ENCODE results near the gene EZR.

Gene EZR

GRCh38 chr6:158739673-158740072 is 79.5 kb downstream of the EZR start:
- no peak for DNase-seq (ENCODE audit: low spot score)
- TF ChIP-seq, protein P1, sequence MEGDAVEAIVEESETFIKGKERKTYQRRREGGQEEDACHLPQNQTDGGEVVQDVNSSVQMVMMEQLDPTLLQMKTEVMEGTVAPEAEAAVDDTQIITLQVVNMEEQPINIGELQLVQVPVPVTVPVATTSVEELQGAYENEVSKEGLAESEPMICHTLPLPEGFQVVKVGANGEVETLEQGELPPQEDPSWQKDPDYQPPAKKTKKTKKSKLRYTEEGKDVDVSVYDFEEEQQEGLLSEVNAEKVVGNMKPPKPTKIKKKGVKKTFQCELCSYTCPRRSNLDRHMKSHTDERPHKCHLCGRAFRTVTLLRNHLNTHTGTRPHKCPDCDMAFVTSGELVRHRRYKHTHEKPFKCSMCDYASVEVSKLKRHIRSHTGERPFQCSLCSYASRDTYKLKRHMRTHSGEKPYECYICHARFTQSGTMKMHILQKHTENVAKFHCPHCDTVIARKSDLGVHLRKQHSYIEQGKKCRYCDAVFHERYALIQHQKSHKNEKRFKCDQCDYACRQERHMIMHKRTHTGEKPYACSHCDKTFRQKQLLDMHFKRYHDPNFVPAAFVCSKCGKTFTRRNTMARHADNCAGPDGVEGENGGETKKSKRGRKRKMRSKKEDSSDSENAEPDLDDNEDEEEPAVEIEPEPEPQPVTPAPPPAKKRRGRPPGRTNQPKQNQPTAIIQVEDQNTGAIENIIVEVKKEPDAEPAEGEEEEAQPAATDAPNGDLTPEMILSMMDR (IDR thresholded peaks at IDR 0.05; ENCODE audit: extremely low read depth, insufficient read depth, missing control alignments), result no peak
- in situ Hi-C loops (cut with MboI; ENCODE audit: low pct_unique_long_range_greater_than_20kb, low sequenced_read_pairs, unreplicated experiment), result no loop called here

- in situ Hi-C loops (cut with MboI; ENCODE audit: low pct_unique_long_range_greater_than_20kb, low sequenced_read_pairs, unreplicated experiment), result no loop called here
- DNase-seq (ENCODE audit: low spot score), result no peak
- TF ChIP-seq, protein P1 (IDR thresholded peaks at IDR 0.05; ENCODE audit: extremely low read depth, insufficient read depth, missing control alignments), result no peak
These were observed 81.2 kb downstream of the EZR start for GRCh38 chr6:158737710-158738615.

DNA sequence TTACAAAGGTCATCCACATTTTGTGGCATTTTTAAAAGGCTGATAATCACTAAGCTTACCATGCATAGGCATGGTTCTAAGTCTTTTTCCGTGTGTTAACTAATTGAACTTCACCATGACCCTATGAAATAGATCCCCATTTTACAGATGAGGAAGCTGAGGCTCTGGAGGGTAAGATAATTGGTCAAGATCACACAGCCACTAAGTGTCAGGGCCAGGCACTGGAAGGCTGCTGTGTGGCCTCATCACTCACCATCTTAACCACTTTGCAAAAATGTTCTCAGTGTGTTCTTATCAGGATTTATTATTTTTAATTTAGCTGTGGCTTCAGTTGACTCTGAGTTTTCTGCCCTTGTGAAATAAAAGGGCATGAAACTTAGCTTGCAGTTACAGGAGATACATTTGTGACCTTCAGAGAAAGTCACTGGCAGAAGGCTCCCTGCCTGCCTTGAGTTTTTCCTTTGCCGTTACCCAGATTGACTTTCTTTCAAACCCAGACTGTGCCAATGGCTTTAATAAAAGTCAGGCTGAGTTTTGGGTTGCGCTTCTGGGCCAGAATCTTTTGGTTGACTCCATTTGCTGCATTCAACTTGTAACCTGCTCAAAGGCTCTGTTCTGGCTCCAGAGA is 82.0 kb downstream of the EZR start:
- TF ChIP-seq, protein P1 (IDR thresholded peaks at IDR 0.05; ENCODE audit: extremely low read depth, insufficient read depth, missing control alignments), result no peak
- in situ Hi-C loops (cut with MboI; ENCODE audit: low pct_unique_long_range_greater_than_20kb, low sequenced_read_pairs, unreplicated experiment), result no loop called here
- no peak for DNase-seq (ENCODE audit: low spot score)

DNA sequence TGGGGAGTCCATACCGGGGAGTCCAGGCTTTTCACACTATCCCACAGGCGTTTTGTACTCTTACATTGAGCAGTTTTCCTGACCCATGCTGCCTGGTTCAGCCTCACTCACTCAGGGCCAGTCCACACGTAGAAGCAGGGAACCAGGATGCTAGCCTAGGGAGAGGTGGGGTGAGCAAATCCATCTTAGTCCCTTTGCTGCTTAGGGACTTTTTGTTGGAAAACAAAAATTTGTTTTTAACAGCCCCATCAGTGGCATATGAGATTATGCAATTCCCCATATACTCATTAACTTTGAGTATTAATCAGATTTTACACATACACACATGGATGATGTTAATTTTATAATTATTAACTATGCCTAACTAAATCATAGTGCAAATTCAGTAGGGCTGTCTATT is 84.2 kb downstream of the EZR start:
- in situ Hi-C loops (cut with MboI; ENCODE audit: low pct_unique_long_range_greater_than_20kb, low sequenced_read_pairs, unreplicated experiment), result no loop called here
- DNase-seq (ENCODE audit: low spot score), result no peak
- TF ChIP-seq, protein P1 (IDR thresholded peaks at IDR 0.05; ENCODE audit: extremely low read depth, insufficient read depth, missing control alignments), result no peak

- in situ Hi-C loops (cut with MboI; ENCODE audit: low pct_unique_long_range_greater_than_20kb, low sequenced_read_pairs, unreplicated experiment), result no loop called here
- DNase-seq (ENCODE audit: low spot score), result no peak
- TF ChIP-seq, protein P1 (IDR thresholded peaks at IDR 0.05; ENCODE audit: extremely low read depth, insufficient read depth, missing control alignments), result no peak
These were observed 88.6 kb downstream of the EZR start for GRCh38 chr6:158730541-158730907.

- in situ Hi-C loops (cut with MboI; ENCODE audit: low pct_unique_long_range_greater_than_20kb, low sequenced_read_pairs, unreplicated experiment), result no loop called here
- DNase-seq (ENCODE audit: low spot score), result no peak
- TF ChIP-seq, protein P1 (IDR thresholded peaks at IDR 0.05; ENCODE audit: extremely low read depth, insufficient read depth, missing control alignments), result no peak
These were observed 89.1 kb downstream of the EZR start for GRCh38 chr6:158729906-158730540.
